Raji (cell line): ENCODE results near the gene GJB1.

ENCODE experiments used
- POLR2A ChIP-seq: IDR thresholded peaks from 2 replicates; pipeline ENCODE4 v1.6.1; 2011; ENCODE audit warnings: low read depth, low read length, control low read depth; ENCODE audit not compliant: insufficient read depth

Gene GJB1

GRCh38 chrX:71222929-71223328 is at the start of gene GJB1:
Gene GJB1 (plus strand): TSS chrX:71223224. CDS start chrX:71223708, 484 bp downstream.
- TF ChIP-seq POLR2A, result no peak

DNA sequence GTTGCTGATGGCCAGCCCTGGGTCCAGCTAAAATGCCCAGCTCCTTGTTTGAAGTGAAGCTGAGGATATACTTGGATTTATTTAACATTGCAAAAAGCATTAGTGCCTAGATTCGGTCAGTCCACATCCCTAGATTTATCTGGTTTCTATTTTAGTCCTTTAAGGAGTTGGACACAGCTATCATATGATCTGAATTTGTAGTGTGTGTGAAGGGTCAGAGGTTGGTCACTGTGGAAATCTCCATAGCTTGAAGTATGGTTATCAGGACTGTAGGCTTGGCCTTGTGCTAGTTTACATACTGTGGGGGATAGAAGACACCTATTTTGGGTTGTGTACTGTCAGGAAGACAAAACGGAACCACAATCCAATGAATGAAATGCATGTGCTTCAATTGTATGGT is 49.6 kb upstream of the GJB1 start:
- TF ChIP-seq POLR2A, result no peak

DNA sequence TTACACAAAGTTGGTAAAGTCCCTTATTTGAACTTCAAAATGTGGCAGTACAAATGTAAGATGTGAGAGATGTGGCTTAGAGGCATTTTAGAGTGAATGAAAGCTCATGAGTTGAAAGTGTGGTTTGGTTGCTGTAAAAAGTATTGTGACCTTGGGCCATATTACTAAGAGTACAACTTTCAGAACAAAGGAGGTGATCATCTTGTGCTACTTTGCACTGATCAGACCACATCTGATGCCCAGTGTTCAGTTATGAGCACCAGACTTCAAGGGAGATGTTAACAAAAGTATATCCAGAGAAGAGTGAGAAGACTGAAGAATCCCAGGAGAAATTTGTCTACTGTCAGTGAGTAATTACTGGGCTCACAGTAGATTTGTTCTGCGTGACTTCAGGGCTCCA is 48.2 kb upstream of the GJB1 start:
- no peak for TF ChIP-seq POLR2A

- no peak for TF ChIP-seq POLR2A
Measured at GRCh38 chrX:71175531-71175930, 47.5 kb upstream of the GJB1 start.

GRCh38 chrX:71177327-71177726 is 45.7 kb upstream of the GJB1 start:
- TF ChIP-seq POLR2A, result no peak

GRCh38 chrX:71178908-71179307 is 44.1 kb upstream of the GJB1 start:
- TF ChIP-seq POLR2A, result no peak

- TF ChIP-seq POLR2A, result no peak; the same call in 1 of the 2 replicates
Measured at GRCh38 chrX:71181558-71181909, 41.5 kb upstream of the GJB1 start.

DNA sequence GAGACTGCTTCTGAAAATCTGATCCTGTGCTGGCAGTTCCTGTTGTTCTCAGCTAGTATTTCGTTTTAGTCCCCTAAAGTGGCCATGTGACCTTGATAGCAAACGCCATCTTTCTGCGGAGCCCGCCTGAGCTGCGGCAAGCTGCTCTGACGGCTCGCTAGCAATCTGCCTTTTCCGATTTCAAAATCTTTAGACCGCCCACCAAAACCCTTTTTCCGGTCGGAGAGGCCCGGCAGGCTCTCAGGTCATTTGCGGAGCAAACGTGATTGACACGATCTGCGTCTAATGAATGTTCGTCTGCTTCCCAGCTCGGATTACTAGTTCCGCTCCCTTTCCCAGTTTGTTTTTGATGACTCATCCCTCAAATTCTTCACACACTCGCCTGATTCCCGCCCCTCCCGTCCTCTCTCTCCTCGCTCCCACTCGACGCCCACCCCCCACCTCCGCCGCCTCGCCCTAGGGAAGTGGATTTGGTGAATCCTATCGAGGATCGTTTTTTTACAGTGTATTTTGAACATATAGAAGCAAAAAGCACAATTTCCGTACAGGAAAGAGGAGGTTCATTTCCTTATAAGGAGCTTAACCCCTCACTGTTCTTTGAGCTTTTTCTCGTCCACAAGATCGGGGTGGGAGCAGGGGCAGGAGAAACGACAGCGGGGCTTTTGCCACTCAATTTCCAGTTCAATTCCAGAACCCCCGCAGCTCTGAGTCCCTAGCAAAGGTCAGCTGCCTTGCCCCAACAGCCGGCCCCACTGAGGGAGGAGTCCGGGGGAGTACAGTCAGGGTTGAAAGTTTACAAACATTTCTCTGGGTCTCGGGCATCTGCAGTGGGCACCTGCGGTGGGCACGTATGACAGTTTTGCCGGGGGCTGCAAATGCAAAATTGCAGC is 40.9 kb upstream of the GJB1 start:
- TF ChIP-seq POLR2A, result peak; percentile 75

DNA sequence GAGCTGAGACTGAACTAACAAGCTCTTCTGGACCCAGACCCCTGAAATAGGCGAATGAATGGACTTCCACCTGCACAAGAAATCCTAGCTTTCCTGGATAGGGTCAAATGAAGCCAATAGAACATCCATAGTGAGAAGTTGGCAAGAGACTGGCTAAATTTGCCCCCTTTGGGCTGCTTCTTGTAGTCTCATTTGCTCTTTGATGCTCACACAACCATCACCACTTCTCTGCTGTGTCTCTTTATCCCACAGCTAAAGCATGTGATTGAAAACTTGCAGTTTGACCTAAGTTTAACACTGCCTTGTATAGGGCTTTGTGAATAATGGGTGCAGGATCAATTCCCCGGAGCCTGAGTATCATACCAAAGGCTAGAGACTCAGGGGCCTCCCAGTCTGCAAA is 40.2 kb upstream of the GJB1 start:
- TF ChIP-seq POLR2A, result no peak

DNA sequence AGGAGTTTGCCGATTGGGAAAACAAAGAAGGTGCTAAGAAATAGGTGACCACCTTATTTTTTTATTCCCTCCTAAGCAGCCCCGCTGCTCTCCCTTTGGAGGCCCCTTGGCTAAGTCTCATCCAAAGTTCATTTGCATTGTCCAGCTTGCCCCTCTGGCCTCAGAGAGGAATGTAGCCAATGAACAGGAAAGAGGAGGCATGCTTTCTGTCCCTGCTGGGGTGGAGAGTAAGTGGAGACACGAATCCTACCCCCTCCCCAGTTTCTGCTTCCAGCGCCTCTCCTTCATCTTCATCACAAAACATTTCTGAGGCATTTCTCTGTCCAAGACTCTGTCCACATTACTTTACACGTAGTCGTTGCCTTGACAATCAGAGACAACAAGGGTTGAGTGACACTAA is 39.7 kb upstream of the GJB1 start:
- no peak for TF ChIP-seq POLR2A

- no peak for TF ChIP-seq POLR2A
Measured at GRCh38 chrX:71184092-71184491, 38.9 kb upstream of the GJB1 start.

DNA sequence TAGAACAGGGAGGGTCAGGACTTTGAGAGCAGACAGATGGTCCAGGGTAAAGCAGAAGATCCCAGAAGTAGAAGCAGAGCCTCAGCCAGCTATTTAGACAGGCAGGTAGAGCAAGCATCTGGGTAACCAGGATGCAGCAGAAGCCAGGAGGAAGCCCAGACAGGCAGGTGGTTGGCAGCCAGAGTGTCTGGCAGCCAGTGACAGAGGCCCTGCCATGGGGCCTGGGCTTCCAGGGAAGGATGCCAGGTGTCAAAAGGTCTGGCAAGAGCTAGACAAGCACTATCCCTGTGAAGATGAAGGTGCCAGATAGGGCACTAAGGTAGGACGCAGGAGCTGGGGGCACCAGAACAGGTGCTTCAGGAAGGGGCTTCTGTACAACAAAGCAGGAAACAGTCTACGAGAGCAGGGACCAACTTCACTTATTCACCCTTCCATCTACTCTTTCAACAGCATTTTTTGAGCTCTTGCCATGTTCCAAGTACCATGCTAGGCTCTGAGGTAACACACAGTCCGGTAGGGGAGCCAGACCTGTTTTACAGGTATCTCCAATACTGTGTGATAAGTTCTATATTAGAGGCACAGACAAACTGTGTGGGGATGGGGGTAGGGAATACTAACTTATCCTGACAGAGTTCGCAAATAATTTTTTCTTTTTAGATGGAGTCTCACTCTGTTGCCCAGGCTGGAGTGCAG is 38.1 kb upstream of the GJB1 start:
- no peak for TF ChIP-seq POLR2A

DNA sequence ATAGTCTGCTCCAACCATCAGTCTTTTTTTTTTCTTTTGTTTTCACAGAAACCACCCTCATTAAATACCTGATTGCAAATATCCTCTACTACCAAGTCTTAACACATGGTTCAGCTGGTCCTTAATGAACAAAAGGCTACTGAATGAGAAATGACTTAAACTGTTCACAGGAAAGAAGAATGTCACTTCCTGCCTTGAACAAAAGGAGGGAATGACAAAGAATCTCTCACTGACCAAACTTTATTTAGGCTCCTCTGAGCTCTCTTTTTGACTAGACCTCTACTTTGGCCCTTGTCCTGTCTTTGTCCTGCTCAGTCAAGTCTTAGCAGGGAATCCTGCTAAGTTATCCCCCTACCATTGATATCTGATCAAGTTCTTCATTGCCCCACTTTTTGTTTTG is 31.8 kb upstream of the GJB1 start:
- no peak for TF ChIP-seq POLR2A

GRCh38 chrX:71195964-71196649 is 26.9 kb upstream of the GJB1 start:
- TF ChIP-seq POLR2A, result no peak

GRCh38 chrX:71198066-71198465 is 25.0 kb upstream of the GJB1 start:
- no peak for TF ChIP-seq POLR2A
